ENCODE results near the gene A1CF.
A peak's percentile ranks its signal among the peaks of the same experiment; 100 is the strongest.
"Not testable (repeated sequence)": the region's sequence is repeated elsewhere in the genome, so short reads cannot be mapped to it uniquely, and the experiment has no call there.

The A1CF gene

GRCh38 chr10:50885097-50885859 lies at the start of gene A1CF:
Gene A1CF, minus strand, starts transcription at chr10:50885627. Its CDS starts 25,687 bp downstream, at chr10:50859940.
- Histone ChIP-seq H3K4me1 (ENCODE audit: control insufficient read depth in 1 of 2, insufficient read depth in 2 of 2, low read length in 2 of 2) (peaks cover 12 to 26% of the 10 kb centered on the region in 2 donors), H3K9ac (ENCODE audit: low read depth in 1 of 2, low read length in 2 of 2) (peak within 1 kb of the TSS; percentile 49 to 55), H3K4me3 (ENCODE audit: low read depth in 1 of 2, low read length in 2 of 2) (peak within 1 kb of the TSS; percentile 65 to 73), H3K9me3 (ENCODE audit: control insufficient read depth in 1 of 2, low read length in 2 of 2) (no peaks in the 10 kb centered on the region), H3K27me3 (ENCODE audit: control insufficient read depth in 1 of 2, insufficient read depth in 2 of 2, low read length in 2 of 2) (no peaks in the 10 kb centered on the region), H3K36me3 (ENCODE audit: control insufficient read depth in 1 of 2, insufficient read depth in 2 of 2, low read length in 2 of 2) (no peaks in the 10 kb centered on the region), H3K27ac (ENCODE audit: low read depth, low read length) (no peak within 1 kb of the TSS)

- Histone ChIP-seq H3K27me3 (ENCODE audit: control insufficient read depth in 1 of 2, insufficient read depth in 2 of 2, low read length in 2 of 2) (no peaks in the 10 kb centered on the region), H3K27ac (ENCODE audit: low read depth, low read length) (no peak overlapping the region), H3K4me1 (ENCODE audit: control insufficient read depth in 1 of 2, insufficient read depth in 2 of 2, low read length in 2 of 2) (no peaks in the 10 kb centered on the region), H3K36me3 (ENCODE audit: control insufficient read depth in 1 of 2, insufficient read depth in 2 of 2, low read length in 2 of 2) (no peaks in the 10 kb centered on the region), H3K4me3 (ENCODE audit: low read depth in 1 of 2, low read length in 2 of 2) (no peak overlapping the region), H3K9ac (ENCODE audit: low read depth in 1 of 2, low read length in 2 of 2) (no peak overlapping the region), H3K9me3 (ENCODE audit: control insufficient read depth in 1 of 2, low read length in 2 of 2) (no peaks in the 10 kb centered on the region)
Observed at GRCh38 chr10:50931948-50932431, 46.6 kb upstream of the A1CF start.

GRCh38 chr10:50929670-50930069 lies 44.2 kb upstream of the A1CF start:
- no peaks in the 10 kb centered on the region for H3K9me3 ChIP-seq (ENCODE audit: control insufficient read depth in 1 of 2, low read length in 2 of 2)
- H3K36me3 ChIP-seq (ENCODE audit: control insufficient read depth in 1 of 2, insufficient read depth in 2 of 2, low read length in 2 of 2), result no peaks in the 10 kb centered on the region
- H3K9ac ChIP-seq (ENCODE audit: low read depth in 1 of 2, low read length in 2 of 2), result no peak overlapping the region
- H3K27me3 ChIP-seq (ENCODE audit: control insufficient read depth in 1 of 2, insufficient read depth in 2 of 2, low read length in 2 of 2), result no peaks in the 10 kb centered on the region
- H3K27ac ChIP-seq (ENCODE audit: low read depth, low read length), result no peak overlapping the region
- no peaks in the 10 kb centered on the region for H3K4me1 ChIP-seq (ENCODE audit: control insufficient read depth in 1 of 2, insufficient read depth in 2 of 2, low read length in 2 of 2)
- no peak overlapping the region for H3K4me3 ChIP-seq (ENCODE audit: low read depth in 1 of 2, low read length in 2 of 2)

GRCh38 chr10:50928190-50928552 lies 42.7 kb upstream of the A1CF start:
- Histone ChIP-seq H3K9ac (ENCODE audit: low read depth in 1 of 2, low read length in 2 of 2) (no peak overlapping the region), H3K4me3 (ENCODE audit: low read depth in 1 of 2, low read length in 2 of 2) (no peak overlapping the region), H3K36me3 (ENCODE audit: control insufficient read depth in 1 of 2, insufficient read depth in 2 of 2, low read length in 2 of 2) (no peaks in the 10 kb centered on the region), H3K4me1 (ENCODE audit: control insufficient read depth in 1 of 2, insufficient read depth in 2 of 2, low read length in 2 of 2) (no peaks in the 10 kb centered on the region), H3K27ac (ENCODE audit: low read depth, low read length) (no peak overlapping the region), H3K9me3 (ENCODE audit: control insufficient read depth in 1 of 2, low read length in 2 of 2) (peaks cover 5 to 6% of the 10 kb centered on the region in 2 donors), H3K27me3 (ENCODE audit: control insufficient read depth in 1 of 2, insufficient read depth in 2 of 2, low read length in 2 of 2) (no peaks in the 10 kb centered on the region)

- H3K36me3 ChIP-seq (ENCODE audit: control insufficient read depth in 1 of 2, insufficient read depth in 2 of 2, low read length in 2 of 2), result no peaks in the 10 kb centered on the region
- H3K9me3 ChIP-seq (ENCODE audit: control insufficient read depth in 1 of 2, low read length in 2 of 2), result peaks cover 8 to 11% of the 10 kb centered on the region in 2 donors
- H3K9ac ChIP-seq (ENCODE audit: low read depth in 1 of 2, low read length in 2 of 2), result no peak overlapping the region
- no peaks in the 10 kb centered on the region for H3K27me3 ChIP-seq (ENCODE audit: control insufficient read depth in 1 of 2, insufficient read depth in 2 of 2, low read length in 2 of 2)
- H3K27ac ChIP-seq (ENCODE audit: low read depth, low read length), result no peak overlapping the region
- H3K4me3 ChIP-seq (ENCODE audit: low read depth in 1 of 2, low read length in 2 of 2), result no peak overlapping the region
- no peaks in the 10 kb centered on the region for H3K4me1 ChIP-seq (ENCODE audit: control insufficient read depth in 1 of 2, insufficient read depth in 2 of 2, low read length in 2 of 2)
Observed at GRCh38 chr10:50927522-50928189, 42.2 kb upstream of the A1CF start.

GRCh38 chr10:50923471-50923870 lies 38.0 kb upstream of the A1CF start:
- H3K27me3 ChIP-seq (ENCODE audit: control insufficient read depth in 1 of 2, insufficient read depth in 2 of 2, low read length in 2 of 2); H3K36me3 ChIP-seq (ENCODE audit: control insufficient read depth in 1 of 2, insufficient read depth in 2 of 2, low read length in 2 of 2); H3K4me1 ChIP-seq (ENCODE audit: control insufficient read depth in 1 of 2, insufficient read depth in 2 of 2, low read length in 2 of 2); H3K27ac ChIP-seq (ENCODE audit: low read depth, low read length); H3K4me3 ChIP-seq (ENCODE audit: low read depth in 1 of 2, low read length in 2 of 2); H3K9ac ChIP-seq (ENCODE audit: low read depth in 1 of 2, low read length in 2 of 2): not testable (repeated sequence)
- H3K9me3 ChIP-seq (ENCODE audit: control insufficient read depth in 1 of 2, low read length in 2 of 2), result peaks cover 8 to 11% of the 10 kb centered on the region in 2 donors

DNA sequence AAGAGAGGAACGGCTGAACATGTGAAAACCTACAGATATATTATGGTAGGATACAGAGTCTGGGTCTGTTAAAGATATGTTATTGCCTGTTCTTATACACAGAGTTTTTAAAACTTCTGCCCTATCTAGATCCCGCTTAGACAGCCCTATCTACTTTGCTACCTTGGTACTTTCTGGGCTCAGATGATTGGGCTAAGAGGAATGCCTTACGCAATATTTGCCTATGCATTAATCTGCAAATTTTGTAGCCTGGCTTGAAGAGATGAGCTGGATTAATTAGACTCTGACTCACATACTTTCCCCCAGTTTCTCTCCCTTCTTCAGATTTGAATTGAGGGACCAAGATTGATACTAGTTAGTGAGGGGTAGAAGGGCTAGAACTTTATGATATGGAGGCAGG lies 33.6 kb upstream of the A1CF start:
- no peak overlapping the region for H3K27ac ChIP-seq (ENCODE audit: low read depth, low read length)
- H3K36me3 ChIP-seq (ENCODE audit: control insufficient read depth in 1 of 2, insufficient read depth in 2 of 2, low read length in 2 of 2), result no peaks in the 10 kb centered on the region
- H3K27me3 ChIP-seq (ENCODE audit: control insufficient read depth in 1 of 2, insufficient read depth in 2 of 2, low read length in 2 of 2), result no peaks in the 10 kb centered on the region
- H3K9me3 ChIP-seq (ENCODE audit: control insufficient read depth in 1 of 2, low read length in 2 of 2), result peaks cover 8 to 11% of the 10 kb centered on the region in 2 donors
- H3K4me1 ChIP-seq (ENCODE audit: control insufficient read depth in 1 of 2, insufficient read depth in 2 of 2, low read length in 2 of 2), result no peaks in the 10 kb centered on the region
- H3K9ac ChIP-seq (ENCODE audit: low read depth in 1 of 2, low read length in 2 of 2), result no peak overlapping the region
- H3K4me3 ChIP-seq (ENCODE audit: low read depth in 1 of 2, low read length in 2 of 2), result no peak overlapping the region

DNA sequence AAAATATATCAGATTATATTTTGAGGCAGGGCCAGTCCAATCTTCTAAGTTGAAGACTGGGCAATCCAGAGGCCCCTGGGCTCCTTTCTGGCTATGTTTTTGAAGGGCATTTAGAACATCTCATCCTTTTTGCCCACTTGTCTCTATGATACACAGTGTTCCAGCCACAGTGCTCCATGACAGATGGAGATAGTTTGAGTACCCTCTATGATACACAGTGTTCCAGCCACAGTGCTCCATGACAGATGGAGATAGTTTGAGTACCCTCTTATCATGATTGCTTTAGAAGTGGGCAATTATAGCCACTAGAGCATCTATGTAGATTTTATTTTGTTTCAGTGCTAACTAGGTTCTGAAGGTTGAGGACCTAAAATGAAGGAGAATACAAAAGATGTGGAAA lies 33.1 kb upstream of the A1CF start:
- H3K9ac ChIP-seq (ENCODE audit: low read depth in 1 of 2, low read length in 2 of 2), result no peak overlapping the region
- H3K4me1 ChIP-seq (ENCODE audit: control insufficient read depth in 1 of 2, insufficient read depth in 2 of 2, low read length in 2 of 2), result no peaks in the 10 kb centered on the region
- no peak overlapping the region for H3K27ac ChIP-seq (ENCODE audit: low read depth, low read length)
- no peak overlapping the region for H3K4me3 ChIP-seq (ENCODE audit: low read depth in 1 of 2, low read length in 2 of 2)
- no peaks in the 10 kb centered on the region for H3K27me3 ChIP-seq (ENCODE audit: control insufficient read depth in 1 of 2, insufficient read depth in 2 of 2, low read length in 2 of 2)
- no peaks in the 10 kb centered on the region for H3K36me3 ChIP-seq (ENCODE audit: control insufficient read depth in 1 of 2, insufficient read depth in 2 of 2, low read length in 2 of 2)
- peaks cover 7 to 8% of the 10 kb centered on the region in 2 donors for H3K9me3 ChIP-seq (ENCODE audit: control insufficient read depth in 1 of 2, low read length in 2 of 2)

GRCh38 chr10:50917486-50917885 lies 32.1 kb upstream of the A1CF start:
- Histone ChIP-seq H3K9ac (ENCODE audit: low read depth in 1 of 2, low read length in 2 of 2) (no peak overlapping the region), H3K36me3 (ENCODE audit: control insufficient read depth in 1 of 2, insufficient read depth in 2 of 2, low read length in 2 of 2) (no peaks in the 10 kb centered on the region), H3K27me3 (ENCODE audit: control insufficient read depth in 1 of 2, insufficient read depth in 2 of 2, low read length in 2 of 2) (no peaks in the 10 kb centered on the region), H3K27ac (ENCODE audit: low read depth, low read length) (no peak overlapping the region), H3K4me1 (ENCODE audit: control insufficient read depth in 1 of 2, insufficient read depth in 2 of 2, low read length in 2 of 2) (no peaks in the 10 kb centered on the region), H3K9me3 (ENCODE audit: control insufficient read depth in 1 of 2, low read length in 2 of 2) (no peaks in the 10 kb centered on the region), H3K4me3 (ENCODE audit: low read depth in 1 of 2, low read length in 2 of 2) (no peak overlapping the region)

- Histone ChIP-seq H3K9me3 (ENCODE audit: control insufficient read depth in 1 of 2, low read length in 2 of 2) (no peaks in the 10 kb centered on the region), H3K27ac (ENCODE audit: low read depth, low read length) (no peak overlapping the region), H3K4me1 (ENCODE audit: control insufficient read depth in 1 of 2, insufficient read depth in 2 of 2, low read length in 2 of 2) (no peaks in the 10 kb centered on the region), H3K4me3 (ENCODE audit: low read depth in 1 of 2, low read length in 2 of 2) (no peak overlapping the region), H3K9ac (ENCODE audit: low read depth in 1 of 2, low read length in 2 of 2) (no peak overlapping the region), H3K36me3 (ENCODE audit: control insufficient read depth in 1 of 2, insufficient read depth in 2 of 2, low read length in 2 of 2) (no peaks in the 10 kb centered on the region), H3K27me3 (ENCODE audit: control insufficient read depth in 1 of 2, insufficient read depth in 2 of 2, low read length in 2 of 2) (no peaks in the 10 kb centered on the region)
Observed at GRCh38 chr10:50909334-50910014, 24.0 kb upstream of the A1CF start.
